HG03039 (cell line): ENCODE data around the gene TOR1AIP2.
"Not testable (repeated sequence)": the region's sequence is repeated elsewhere in the genome, so short reads cannot be mapped to it uniquely, and the experiment has no call there.

Experiments
- ATAC-seq: cut with Tn5 transposase; IDR thresholded peaks from one replicate; pipeline ENCODE4 v1.9.1; 2021; ENCODE audit warnings: mild to moderate bottlenecking, moderate library complexity; ENCODE audit not compliant: unreplicated experiment

TOR1AIP2 gene

DNA sequence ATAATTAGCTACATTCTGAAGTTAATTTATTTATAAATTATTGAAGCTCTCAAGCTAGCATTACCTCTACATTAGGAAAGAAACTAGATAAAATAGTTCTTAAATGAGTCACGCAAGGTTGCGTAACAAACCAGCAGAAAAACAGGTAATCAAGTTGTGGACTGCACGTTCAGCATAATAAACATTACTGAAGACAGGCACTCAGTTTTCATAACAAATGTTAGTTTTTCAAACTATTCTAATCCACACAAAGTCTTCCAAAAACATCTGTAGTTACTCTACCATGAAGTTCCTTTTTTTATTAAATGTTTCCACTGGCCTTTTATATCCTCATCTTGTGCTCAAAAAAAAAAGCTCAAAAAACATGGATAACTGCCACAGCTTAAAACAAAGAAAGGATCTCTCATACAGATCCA, 1.3 kb downstream of the TOR1AIP2 start:
- no peak for ATAC-seq

DNA sequence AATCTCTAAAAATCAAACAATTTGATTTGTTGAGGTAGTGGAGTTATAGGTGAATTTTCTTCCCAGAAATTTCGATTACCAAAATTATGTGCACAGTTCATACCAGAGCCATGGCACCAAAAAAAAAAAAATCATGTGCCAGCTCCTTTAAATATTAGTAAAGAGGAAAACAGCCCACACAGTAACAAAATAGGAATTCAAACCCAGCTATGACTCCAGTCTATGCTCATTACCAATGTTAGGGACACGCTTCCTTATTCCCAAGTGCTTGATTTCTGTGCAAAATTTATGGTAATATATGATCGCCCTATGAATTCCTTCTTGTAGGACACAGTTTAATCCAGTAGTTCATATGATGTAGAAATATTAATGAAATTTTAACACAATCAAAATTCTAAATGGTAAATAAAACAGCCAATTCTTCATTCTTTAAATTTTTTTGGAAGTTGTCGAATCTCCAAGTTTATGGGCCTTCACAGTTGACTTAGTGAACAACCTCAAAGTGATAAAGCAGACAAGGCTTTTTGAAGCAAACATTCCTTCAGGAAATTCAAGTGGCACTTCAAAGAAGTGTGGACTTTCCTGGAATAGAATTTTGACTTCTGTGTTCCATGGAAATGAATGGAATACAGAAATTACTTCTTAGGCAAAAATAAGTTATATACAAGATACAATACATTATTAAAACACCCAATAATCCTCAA, 1.9 kb downstream of the TOR1AIP2 start:
- no peak for ATAC-seq

DNA sequence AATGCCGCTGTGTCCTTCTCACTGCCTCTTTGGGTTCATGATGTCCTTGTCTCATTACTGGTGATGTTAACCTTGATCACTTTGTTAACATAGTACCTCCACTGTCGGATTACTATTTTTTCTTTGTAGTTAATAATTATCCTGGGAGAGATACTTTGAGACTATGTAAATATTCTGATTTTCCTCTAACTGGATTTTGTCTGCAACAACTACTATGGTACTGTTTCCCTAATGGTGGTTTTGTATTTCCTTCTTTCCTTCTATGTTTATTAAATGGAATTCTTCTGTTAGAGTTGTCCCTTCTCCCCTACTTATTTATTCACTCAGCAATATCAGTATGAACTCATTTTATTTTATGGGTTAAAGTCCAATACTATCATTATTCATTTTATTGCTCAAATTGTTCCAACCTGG, 4.2 kb downstream of the TOR1AIP2 start:
- no peak for ATAC-seq

DNA sequence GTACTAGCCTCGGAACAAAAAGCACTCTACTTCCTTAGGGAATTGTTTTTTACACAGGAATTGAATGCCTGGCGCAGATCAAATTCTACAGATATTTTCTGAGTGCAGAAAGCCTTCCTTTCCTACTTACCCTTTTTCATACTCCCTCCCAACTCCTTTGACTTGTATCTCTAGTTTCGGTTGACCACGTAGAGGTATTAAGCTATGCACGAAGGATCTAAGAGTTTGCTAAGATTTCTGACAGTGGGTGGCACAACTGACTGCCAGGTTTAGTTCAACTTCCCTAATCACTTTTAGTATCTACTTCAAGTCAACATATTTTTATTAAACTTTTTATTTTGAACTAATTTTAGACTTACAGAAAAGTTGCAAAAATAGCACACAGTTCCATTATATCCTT, 5.0 kb downstream of the TOR1AIP2 start:
- no peak for ATAC-seq

DNA sequence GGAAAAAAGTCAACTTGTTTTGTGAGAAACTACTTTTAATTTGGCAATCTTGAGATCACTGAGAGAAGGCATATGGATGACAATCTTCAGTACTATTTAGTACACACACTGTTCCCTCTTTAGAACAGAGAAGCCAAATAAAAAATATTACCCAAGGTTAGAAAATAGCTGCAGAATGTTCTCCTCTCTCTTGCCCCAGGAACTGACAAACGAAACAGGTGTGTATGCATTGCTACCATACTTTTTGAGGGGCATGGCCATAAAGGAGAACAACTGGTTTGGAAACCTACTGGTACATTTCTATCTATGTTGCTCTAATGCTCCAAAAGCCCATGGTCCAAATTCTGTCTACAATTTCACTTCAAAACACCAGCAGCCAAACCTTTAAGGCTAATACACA, 5.7 kb downstream of the TOR1AIP2 start:
- no peak for ATAC-seq

DNA sequence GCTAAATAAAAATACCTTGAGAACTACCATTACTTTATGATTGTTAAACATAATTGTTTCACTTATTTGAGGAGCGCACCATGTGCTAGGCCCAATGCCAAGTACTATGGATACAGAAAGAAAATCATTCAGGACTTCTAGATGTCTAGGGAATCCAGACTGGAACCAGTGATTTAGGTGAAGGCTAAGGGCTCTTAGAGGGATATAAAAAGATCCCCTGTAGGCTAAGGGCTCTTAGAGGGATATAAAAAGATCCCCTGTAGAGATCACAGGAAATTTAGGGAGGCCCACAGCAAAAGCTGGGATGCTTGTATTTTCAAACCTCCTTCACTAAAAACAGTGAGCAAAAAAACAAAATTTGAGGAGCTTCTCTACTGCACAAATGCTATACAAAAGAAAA, 6.7 kb downstream of the TOR1AIP2 start:
- ATAC-seq = no peak

DNA sequence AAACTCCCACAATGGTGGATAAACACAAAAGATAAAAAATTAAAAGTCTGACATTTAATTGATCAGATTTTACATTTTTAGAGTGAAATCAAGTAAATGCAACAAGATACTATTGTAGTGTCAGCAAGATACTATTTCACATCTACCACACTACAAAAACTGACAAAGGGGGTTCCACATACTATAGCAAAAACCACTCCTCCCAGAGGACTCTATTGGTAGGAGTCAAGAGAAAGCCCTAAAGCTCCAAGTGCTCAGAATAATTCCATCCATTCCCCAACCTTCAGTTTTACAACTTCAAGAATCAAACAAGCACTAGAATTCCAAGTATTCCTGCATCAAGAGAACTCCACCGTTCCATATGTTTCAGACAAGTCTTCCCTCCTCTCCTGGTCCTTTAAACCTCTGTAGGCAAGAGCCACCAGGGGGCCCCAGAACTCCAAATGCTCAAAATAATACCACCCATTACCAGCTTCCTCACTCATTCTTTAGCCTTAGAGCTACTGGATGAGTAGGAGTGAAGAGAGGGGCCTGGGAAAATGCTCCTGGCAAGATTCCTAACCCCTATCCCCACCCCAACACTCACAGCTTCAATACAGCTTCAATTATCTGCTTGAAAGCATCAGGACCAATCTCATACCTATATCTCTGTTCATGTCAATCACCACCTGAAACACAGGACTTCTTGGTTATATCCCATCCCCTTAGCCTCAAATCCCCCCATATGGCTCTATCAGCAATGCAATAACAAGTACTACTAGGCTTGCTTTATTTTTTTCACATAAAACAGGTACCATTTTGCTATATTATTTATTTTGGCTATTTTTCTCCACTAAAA, 9.9 kb downstream of the TOR1AIP2 start:
- no peak for ATAC-seq

DNA sequence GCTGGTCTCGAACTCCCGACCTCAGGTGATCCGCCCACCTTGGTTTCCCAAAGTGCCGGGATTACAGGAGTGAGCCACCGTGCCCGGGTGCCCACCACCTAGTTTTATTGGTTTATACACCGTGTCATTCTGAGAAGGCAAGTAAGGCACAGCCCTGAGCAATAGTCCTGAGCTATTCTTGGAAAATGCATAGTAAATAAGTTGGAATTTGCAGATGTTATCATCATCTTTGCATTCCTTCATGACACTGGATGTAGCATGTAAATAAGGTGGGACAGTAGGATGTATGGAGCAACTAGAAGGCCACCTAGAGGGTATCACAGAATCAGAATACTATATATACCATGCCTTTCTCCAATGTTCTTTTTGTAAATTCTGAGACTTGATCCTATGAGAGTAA, 11.0 kb downstream of the TOR1AIP2 start:
- ATAC-seq = no peak

DNA sequence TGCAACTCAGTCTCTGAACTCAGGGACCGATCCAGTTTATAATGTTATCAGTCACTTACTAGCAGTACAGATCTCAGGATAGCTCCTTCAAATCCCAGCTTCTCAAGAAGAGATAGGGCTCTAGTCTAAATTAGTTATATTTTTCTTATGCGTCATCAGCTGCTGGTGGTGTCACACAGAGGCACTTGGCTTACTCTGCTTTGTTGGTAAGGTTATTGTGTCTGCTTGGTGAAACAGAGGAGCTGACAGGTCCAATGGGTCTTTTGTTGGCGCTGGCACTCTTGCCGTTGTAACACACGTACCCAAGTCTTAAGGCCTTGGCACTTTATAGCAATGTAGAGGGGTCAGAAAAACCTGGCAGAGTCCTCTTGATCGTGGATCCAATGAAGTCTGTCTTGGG, 12.2 kb downstream of the TOR1AIP2 start:
- no peak for ATAC-seq

DNA sequence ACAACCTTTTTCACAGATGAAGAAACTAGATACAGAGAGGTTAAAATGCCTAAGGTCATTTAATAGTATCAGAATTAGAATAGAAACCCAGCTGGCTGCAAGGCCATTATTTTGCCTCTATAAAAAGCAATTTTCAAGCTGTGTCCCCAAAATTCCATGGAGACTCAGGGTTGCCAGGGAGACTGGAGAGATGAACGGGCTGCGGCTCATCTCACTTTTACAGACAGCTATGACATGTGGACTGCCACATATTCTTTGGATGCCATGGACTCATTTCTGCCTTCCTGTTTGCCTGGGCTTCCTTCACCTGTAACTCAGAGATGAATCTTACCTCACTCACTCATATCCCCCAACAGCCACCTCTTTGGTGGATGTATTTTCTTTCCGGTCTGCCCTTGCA, 17.0 kb downstream of the TOR1AIP2 start:
- no peak for ATAC-seq

DNA sequence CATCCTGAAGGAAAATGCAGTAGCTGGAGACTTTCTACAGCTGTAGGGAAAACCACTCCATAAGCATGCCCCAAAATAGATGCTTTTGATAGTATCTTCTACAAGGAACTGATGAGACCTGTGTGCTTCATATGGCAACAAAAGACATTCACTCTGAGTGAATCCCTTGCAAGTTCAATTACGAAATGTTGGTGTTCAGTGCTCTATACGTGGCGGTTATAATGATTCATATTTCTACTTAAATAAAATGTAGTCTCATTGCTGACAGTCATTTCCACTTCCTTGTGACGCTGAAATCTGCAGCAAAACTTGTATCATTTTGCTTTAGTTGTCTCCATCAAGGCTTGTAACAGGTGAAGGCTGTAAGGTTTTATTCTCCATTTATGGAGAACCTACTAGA, 20.6 kb downstream of the TOR1AIP2 start:
- ATAC-seq = no peak

DNA sequence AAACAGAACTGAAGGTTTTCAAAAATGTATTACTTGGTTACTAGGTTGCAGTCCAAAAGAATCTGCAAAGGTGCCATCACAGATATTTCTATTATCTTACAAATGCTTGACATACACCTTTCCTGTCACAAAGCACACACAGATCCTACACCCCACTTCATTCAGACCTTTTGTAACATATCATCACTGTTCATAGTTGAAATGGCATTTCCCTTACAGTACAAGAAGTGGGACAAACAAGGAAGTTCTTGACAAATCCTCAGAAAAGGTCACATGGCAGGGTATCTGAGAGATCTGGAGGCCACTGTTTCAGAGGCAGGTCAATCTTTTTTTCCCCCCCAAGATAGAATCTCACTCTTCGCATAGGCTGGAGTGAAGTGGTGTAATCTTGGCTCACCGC, 21.3 kb downstream of the TOR1AIP2 start:
- ATAC-seq = no peak

DNA sequence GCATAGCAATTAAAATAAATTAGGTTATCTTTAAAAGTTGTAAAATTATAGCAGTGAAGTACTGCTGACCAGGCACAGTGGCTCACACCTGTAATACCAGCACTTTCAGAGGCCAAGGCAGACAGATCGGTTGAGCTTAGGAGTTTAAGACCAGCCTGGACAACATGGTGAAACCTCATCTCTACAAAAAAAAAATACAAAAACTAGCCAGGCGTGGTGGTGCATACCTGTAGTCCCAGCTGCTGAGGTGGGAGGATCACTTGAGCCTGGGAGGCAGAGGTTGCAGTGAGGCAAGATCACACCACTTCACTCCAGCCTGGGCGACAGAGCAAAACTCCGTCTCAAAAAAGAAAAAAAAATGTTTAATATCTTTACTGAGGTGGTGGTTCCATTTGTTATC, 21.8 kb downstream of the TOR1AIP2 start:
- not testable (repeated sequence) for ATAC-seq

DNA sequence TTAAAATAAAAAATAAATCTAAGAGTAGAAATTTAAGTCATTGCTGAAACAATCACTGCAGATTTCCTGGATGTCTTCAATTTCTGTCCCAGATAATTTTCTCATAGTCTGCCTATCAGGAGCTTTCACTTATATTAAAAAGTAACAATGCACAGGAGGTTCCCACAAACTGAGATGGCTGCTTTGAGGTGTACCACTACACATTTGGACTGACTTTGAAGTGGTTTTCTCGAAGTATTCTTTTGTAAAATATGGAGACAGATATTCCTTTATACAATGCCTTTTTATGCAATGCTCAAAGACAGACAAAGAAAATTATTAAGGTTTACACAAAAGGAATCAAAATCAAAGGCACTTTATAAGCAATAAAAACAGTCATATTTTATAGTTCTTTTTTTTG, 24.5 kb downstream of the TOR1AIP2 start:
- ATAC-seq = no peak

DNA sequence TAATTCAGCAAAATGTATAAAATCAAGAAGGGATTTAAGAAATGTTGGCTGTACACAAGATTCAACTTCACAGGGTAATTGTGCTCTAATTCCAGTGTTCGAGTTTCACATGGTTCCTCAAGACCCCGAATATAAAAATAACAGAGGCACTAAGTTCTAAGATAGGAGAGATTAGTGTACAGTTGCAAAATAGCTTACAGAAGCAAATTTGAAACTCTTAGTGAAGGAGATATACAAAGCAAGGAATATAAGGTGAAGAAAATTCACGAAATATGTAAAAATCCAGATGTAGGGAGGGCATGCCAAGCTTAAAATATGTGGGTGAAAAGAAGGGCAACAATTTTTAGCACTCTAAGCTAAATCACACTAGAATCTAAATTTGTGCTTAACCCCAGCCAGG, 29.4 kb downstream of the TOR1AIP2 start:
- ATAC-seq = no peak

DNA sequence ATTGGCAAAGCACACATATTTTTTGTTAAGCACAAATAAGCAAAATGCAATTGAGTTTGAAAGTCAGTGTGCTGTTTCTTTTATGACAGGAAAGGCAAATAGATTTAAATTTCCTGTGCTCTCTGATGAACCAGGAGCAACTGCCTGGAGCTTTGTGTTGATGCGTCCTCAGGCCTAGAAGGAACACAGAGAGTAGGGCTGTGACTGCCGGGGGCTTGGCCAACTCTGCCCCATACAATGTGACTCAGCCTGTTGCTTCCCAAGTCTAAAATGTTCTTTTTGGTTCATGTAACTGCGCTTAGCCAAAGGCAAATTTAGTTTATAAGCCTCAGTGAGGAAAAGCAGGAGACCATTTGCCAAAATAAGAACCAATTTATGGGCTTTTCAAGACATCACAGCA, 37.5 kb downstream of the TOR1AIP2 start:
- ATAC-seq = no peak

DNA sequence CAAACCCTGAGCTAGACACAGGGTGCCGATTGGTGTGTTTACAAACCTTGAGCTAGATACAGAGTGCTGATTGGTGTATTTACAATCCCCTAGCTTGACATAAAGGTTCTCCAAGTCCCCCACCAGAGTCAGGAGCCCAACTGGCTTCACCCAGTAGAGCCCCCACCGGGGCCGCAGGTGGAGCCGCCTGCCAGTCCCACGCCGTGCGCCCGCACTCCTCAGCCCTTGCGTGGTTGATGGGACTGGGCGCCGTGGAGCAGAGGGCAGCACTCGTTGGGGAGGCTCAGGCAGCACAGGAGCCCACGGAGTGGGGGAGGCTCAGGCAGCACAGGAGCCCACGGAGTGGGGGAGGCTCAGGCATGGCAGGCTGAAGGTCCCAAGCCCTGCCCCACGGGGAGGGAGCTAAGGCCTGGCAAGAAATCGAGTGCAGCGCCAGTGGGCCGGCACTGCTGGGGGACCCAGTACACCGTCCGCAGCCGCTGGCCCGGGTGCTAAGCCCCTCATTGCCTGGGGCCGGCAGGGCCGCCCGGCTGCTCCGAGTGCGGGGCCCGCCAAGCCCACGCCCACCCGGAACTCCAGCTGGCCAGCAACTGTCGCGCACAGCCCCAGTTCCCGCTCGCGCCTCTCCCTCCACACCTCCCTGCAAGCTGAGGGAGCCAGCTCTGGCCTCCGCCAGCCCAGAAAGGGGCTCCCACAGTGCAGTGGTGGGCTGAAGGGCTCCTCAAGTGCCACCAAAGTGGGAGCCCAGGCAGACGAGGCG, 40.7 kb downstream of the TOR1AIP2 start:
- ATAC-seq = not testable (repeated sequence)

DNA sequence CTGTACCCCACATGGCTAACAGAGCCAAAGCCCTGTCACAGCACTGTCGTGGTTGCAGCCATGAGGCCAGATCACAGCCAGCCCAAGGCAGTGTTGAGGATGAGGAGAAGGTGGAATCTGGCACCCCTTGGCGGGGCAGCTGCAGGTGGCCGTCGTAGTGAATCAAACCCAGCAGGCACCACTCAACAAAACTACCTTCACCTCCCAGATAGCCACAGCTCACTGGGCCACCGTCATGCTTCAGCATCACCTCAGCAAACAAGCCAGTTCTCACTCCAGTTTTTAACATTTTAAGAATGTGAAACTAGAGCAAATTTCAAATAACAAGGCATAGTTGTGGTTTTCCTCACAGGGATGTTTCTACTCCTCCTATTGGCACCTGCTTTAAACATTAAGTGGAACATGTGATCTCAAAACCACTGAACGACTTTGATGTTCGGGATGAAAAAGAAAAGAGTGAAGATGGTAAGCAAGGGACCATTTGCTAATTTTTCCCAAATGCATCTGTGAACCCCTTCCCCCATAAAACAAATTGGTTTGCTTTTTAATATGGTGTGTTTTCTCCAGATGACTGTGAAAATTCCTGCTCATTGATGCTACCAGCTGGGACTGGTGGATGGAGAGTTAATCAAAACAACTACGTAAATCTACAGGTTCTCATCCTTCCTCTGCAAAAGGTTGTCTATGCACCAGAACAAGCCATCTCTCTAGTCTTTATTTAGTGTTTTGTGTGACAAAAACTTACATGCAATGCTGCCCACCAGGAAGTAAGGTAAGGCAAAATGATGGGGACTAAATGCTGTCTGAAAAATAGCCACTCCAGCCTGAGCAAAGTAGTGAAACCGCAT, 45.5 kb downstream of the TOR1AIP2 start:
- ATAC-seq = no peak

DNA sequence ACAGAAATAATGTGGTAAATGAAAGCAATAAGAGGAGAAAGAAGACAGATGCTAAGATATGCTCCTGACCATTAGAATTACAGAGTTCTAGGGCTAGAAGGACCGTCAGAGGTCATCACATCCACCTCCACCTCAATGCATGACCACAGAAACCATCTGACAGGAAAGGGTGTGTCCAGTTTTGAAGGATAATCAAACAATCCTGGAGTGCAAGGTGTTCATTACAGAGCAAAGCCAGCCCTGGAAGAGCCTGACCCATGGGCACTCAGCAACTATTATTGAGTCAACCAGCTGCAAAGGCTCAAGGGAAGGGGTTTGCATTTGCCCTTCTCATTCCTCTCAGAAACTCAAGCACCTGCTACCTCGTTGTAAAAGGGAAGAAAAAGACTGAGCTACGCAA, 46.4 kb downstream of the TOR1AIP2 start:
- ATAC-seq = no peak

DNA sequence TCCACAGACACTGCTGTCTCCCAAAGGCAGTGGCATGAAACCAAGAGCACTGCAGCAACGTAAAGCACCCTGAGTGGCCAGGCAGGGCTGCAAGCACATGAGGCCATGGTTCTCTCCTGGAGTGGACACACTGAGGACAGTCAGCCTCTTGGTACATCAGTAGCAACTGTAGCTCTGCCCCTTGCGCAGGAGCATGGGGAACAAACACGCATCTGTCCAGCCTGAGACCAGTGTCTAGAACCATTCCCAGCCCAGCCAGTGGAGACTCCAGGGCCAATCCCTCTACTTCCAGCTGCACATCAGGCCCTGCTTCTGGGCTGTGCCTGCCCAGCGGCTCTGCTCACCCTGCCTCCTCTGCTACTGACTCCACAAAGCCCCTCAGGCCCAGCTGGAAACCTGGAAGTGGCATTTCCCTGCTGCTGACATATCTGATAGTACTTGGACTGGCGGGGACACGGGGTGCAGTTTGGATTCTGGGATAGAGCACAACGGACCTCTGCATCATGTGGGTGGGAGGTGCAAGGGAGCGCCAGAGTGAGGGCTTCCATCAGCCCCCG, 49.0 kb downstream of the TOR1AIP2 start:
- no peak for ATAC-seq
